Neural cell (in vitro differentiated cells): Measurements from ENCODE around the gene FURIN. TPM values are rescaled to one million over a fixed set of nuclear protein-coding genes. Genes with fewer than 3 reads are reported as not detected.

ENCODE experiments used
- H2AFZ ChIP-seq: fragments of 200-600, 300-800 bp; sonication (generic), shearing (Covaris generic); 2 replicates; pipeline ENCODE4 v1.6.0; 2014; ENCODE audit warnings: low read depth, mild to moderate bottlenecking, antibody characterized with exemption, low read length, moderate library complexity
- H3F3A ChIP-seq: fragments of 200-600 bp; shearing (Covaris generic); 2 replicates; pipeline ENCODE4 v1.6.1; 2016; ENCODE audit warnings: mild to moderate bottlenecking, moderate library complexity, mixed read lengths, antibody characterized with exemption, low read length; ENCODE audit not compliant: insufficient read depth, poor library complexity, severe bottlenecking
- H3K27ac ChIP-seq: fragments of 200-600, 300-800 bp; sonication (generic), shearing (Covaris generic); 2 replicates; pipeline ENCODE4 v1.5.1; 2014; ENCODE audit warnings: mild to moderate bottlenecking, low read length, moderate library complexity
- H3K27me3 ChIP-seq: fragments of 300-800, 200-600 bp; sonication (generic), shearing (Covaris generic); 2 replicates; pipeline ENCODE4 v1.6.0; 2014; ENCODE audit warnings: mild to moderate bottlenecking, low read depth, low read length, moderate library complexity; ENCODE audit not compliant: insufficient read depth
- H3K36me3 ChIP-seq: fragments of 300-800, 200-600 bp; sonication (generic), shearing (Covaris generic); 2 replicates; pipeline ENCODE4 v1.5.1; 2014; ENCODE audit warnings: mild to moderate bottlenecking, antibody characterized with exemption, low read length, moderate library complexity; ENCODE audit not compliant: insufficient read depth
- H3K4me2 ChIP-seq: fragments of 300-800, 200-600 bp; sonication (generic), shearing (Covaris generic); 2 replicates; pipeline ENCODE4 v1.6.0; 2014; ENCODE audit warnings: mild to moderate bottlenecking, low read length
- H3K4me3 ChIP-seq: fragments of 300-800, 200-600 bp; sonication (generic), shearing (Covaris generic); 2 replicates; pipeline ENCODE4 v1.5.1; 2014; ENCODE audit warnings: mild to moderate bottlenecking, low read length, moderate library complexity
- H3K79me2 ChIP-seq: fragments of 200-600 bp; shearing (Covaris generic); replicated peaks from 2 replicates; pipeline ENCODE4 v1.6.0; 2014; ENCODE audit warnings: mild to moderate bottlenecking, low read length, moderate library complexity; ENCODE audit not compliant: insufficient read depth
- H3K9ac ChIP-seq: fragments of 300-800, 200-600 bp; sonication (generic), shearing (Covaris generic); 2 replicates; pipeline ENCODE4 v1.6.1; 2016; ENCODE audit warnings: mild to moderate bottlenecking, low read length, mixed read lengths
- H3K9me2 ChIP-seq: fragments of 200-600 bp; shearing (Covaris generic); 2 replicates; pipeline ENCODE4 v1.6.1; 2016; ENCODE audit warnings: mild to moderate bottlenecking, low read length, mixed read lengths; ENCODE audit not compliant: insufficient read depth
- H3K9me3 ChIP-seq: fragments of 200-600, 300-800 bp; sonication (generic), shearing (Covaris generic); 2 replicates; pipeline ENCODE4 v1.6.1; 2016; ENCODE audit warnings: mild to moderate bottlenecking, mixed run types, low read length, moderate library complexity, mixed read lengths
- H4K20me1 ChIP-seq: fragments of 200-600 bp; shearing (Covaris generic); 2 replicates; pipeline ENCODE4 v1.6.1; 2016; ENCODE audit warnings: mild to moderate bottlenecking, mixed run types; ENCODE audit not compliant: insufficient read depth
- CTCF ChIP-seq: fragments of 450-650 bp; IDR thresholded peaks from 2 replicates; pipeline ENCODE4 v1.5.1; 2014; ENCODE audit warnings: antibody characterized with exemption, mild to moderate bottlenecking, moderate library complexity; ENCODE audit not compliant: poor library complexity, severe bottlenecking
- EP300 ChIP-seq: fragments of 450-650 bp; conservative IDR thresholded peaks from 2 replicates; pipeline ENCODE4 v1.6.1; 2014; ENCODE audit warnings: antibody characterized with exemption, mild to moderate bottlenecking, moderate library complexity; ENCODE audit not compliant: poor library complexity, severe bottlenecking
- EZH2 ChIP-seq: fragments of 200-600, 300-800 bp; shearing (Covaris generic), sonication (generic); IDR thresholded peaks from 2 replicates; pipeline ENCODE4 v1.6.1; 2014; ENCODE audit warnings: antibody characterized with exemption, low read length, borderline replicate concordance, mild to moderate bottlenecking; ENCODE audit not compliant: insufficient read depth, poor library complexity, severe bottlenecking
- MXI1 ChIP-seq: fragments of 450-650 bp; conservative IDR thresholded peaks from 2 replicates; pipeline ENCODE4 v1.6.1; 2014; ENCODE audit warnings: antibody characterized with exemption, mild to moderate bottlenecking; ENCODE audit not compliant: poor library complexity, severe bottlenecking
- POLR2AphosphoS5 ChIP-seq: IDR thresholded peaks from 2 replicates; pipeline ENCODE4 v1.6.1; 2012
- RAD21 ChIP-seq: fragments of 450-650 bp; conservative IDR thresholded peaks from 2 replicates; pipeline ENCODE4 v1.6.1; 2014; ENCODE audit warnings: antibody characterized with exemption, mild to moderate bottlenecking, moderate library complexity
- SMC3 ChIP-seq: fragments of 450-650 bp; conservative IDR thresholded peaks from 2 replicates; pipeline ENCODE4 v1.6.1; 2014; ENCODE audit warnings: antibody characterized with exemption, mild to moderate bottlenecking, moderate library complexity; ENCODE audit not compliant: poor library complexity
- TAF1 ChIP-seq: IDR thresholded peaks from 2 replicates; pipeline ENCODE4 v1.6.1; 2012; ENCODE audit warnings: low read depth
- polyA plus RNA-seq: library from polyadenylated mRNA; depleted of rRNA; stranded (reverse); fragments of >200 nt; gene quantifications from 2 replicates; pipeline ENCODE4 v1.2.3, GENCODE V29; 2014
- TF ChIP-seq, protein P1 (sequence below): IDR thresholded peaks from 2 replicates; pipeline ENCODE4 v1.6.1; 2012; ENCODE audit warnings: borderline replicate concordance

Gene FURIN
- polyA plus RNA-seq, 1 donor from 2014 or later, result 4.3 TPM

DNA sequence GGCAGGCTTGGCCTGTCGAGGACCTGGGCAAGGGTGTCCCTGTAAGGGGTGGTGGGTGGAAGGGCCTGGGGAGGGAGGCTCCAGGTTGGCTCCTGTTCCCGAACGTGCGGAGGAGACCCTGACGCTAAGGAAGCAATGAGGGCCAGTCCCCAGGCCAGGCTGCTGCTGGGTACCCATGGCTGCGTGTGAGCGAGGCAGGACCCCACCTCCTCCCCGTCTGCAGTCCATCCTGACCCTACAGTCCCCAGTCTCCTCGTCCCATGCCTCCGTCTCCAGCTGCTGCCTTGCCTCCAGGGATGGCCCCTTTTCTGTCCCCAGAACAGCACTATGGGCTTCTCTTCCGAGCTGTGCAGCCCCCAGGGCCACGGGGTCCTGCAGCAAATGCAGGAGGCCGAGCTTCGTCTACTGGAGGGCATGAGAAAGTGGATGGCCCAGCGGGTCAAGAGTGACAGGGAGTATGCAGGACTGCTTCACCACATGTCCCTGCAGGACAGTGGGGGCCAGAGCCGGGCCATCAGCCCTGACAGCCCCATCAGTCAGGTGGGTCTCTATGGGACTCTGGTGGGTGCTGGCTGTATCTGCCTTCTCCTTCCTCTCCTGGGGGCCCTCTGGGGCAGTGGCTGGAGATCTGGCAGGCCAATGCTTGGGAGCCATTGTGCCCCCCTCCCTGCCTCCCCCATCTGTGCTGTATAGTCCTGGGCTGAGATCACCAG is 16.5 kb downstream of the FURIN start:
- Histone ChIP-seq H3K9me2 (no peaks in the 10 kb centered on the region), H3K79me2 (no peaks in the 10 kb centered on the region), H3K9me3 (no peaks in the 10 kb centered on the region), H3K4me2 (no peak overlapping the region), H3F3A (no peaks in the 10 kb centered on the region), H3K27ac (no peak overlapping the region), H3K4me3 (no peak overlapping the region), H3K27me3 (no peaks in the 10 kb centered on the region), H4K20me1 (no peaks in the 10 kb centered on the region), H3K9ac (no peak overlapping the region), H3K36me3 (no peaks in the 10 kb centered on the region), H2AFZ (no peak overlapping the region)
- no peak for TF ChIP-seq RAD21
- TF ChIP-seq EP300, result no peak
- TF ChIP-seq EZH2, result no peak
- no peak for TF ChIP-seq SMC3

DNA sequence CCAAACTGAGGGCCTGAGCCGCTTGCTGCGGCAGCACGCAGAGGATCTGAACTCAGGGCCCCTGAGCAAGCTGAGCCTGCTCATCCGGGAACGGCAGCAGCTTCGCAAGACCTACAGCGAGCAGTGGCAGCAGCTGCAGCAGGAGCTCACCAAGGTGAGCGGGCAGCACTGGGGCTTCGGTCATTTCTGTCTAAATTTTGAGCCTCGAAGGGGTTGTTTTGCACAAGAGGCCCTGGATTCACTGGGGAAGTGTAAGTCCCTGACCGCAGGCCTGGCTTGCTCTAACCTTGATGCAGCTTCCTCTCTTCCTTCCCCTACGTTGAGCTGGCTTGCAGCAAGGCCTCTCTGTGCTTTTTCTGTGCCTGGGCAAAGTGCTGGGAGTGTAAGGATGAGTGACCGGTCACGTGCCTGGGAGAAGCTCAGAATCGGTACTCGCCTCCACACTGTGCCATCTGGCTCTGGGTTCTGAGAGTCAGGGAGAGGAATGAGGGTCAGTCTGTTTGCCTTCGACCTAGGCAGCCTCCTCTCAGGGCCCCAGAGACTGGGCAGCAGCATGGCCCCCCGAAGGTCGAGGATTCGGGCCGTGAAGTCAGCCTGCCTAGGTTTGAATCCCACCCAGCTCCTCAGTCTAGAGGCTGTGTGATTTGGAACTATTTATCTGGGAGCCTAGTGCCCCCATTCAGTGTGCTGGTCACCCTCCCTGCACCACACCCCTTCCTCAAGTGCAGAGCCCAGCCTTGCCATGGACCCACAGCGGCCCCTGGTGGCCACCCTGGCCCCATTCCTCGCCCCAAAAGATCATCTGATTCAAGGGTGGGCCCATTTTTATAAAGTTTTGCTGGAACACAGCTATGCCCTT is 17.3 kb downstream of the FURIN start:
- Histone ChIP-seq H3K9me2 (no peaks in the 10 kb centered on the region), H3K36me3 (no peaks in the 10 kb centered on the region), H3K27ac (no peak overlapping the region), H3K79me2 (no peaks in the 10 kb centered on the region), H3F3A (no peaks in the 10 kb centered on the region), H3K9ac (no peak overlapping the region), H4K20me1 (no peaks in the 10 kb centered on the region), H2AFZ (no peak overlapping the region), H3K9me3 (no peaks in the 10 kb centered on the region), H3K4me2 (no peak overlapping the region), H3K27me3 (no peaks in the 10 kb centered on the region), H3K4me3 (no peak overlapping the region)
- TF ChIP-seq EP300 (no peak), EZH2 (no peak), CTCF (peak; percentile 93), RAD21 (peak; percentile 91), TAF1 (no peak), MXI1 (no peak), POLR2AphosphoS5 (no peak), SMC3 (peak; percentile 91)
- TF ChIP-seq, protein P1, sequence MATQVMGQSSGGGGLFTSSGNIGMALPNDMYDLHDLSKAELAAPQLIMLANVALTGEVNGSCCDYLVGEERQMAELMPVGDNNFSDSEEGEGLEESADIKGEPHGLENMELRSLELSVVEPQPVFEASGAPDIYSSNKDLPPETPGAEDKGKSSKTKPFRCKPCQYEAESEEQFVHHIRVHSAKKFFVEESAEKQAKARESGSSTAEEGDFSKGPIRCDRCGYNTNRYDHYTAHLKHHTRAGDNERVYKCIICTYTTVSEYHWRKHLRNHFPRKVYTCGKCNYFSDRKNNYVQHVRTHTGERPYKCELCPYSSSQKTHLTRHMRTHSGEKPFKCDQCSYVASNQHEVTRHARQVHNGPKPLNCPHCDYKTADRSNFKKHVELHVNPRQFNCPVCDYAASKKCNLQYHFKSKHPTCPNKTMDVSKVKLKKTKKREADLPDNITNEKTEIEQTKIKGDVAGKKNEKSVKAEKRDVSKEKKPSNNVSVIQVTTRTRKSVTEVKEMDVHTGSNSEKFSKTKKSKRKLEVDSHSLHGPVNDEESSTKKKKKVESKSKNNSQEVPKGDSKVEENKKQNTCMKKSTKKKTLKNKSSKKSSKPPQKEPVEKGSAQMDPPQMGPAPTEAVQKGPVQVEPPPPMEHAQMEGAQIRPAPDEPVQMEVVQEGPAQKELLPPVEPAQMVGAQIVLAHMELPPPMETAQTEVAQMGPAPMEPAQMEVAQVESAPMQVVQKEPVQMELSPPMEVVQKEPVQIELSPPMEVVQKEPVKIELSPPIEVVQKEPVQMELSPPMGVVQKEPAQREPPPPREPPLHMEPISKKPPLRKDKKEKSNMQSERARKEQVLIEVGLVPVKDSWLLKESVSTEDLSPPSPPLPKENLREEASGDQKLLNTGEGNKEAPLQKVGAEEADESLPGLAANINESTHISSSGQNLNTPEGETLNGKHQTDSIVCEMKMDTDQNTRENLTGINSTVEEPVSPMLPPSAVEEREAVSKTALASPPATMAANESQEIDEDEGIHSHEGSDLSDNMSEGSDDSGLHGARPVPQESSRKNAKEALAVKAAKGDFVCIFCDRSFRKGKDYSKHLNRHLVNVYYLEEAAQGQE, result no peak
